Activated naive CD4-positive, alpha-beta T cell treated with anti-CD3 and anti-CD28 coated beads, Interleukin-2, amount 50 U/mL, for 24 hours (primary cell): ENCODE results near the gene PNCK.
A peak's percentile ranks its signal among the peaks of the same experiment; 100 is the strongest.

ENCODE experiments used
- H3K27ac Mint-ChIP-seq: one replicate; pipeline ENCODE4 v1.8.0; 2021; ENCODE audit warnings: mild to moderate bottlenecking, mixed read lengths
- H3K27me3 Mint-ChIP-seq: one replicate; pipeline ENCODE4 v1.8.0; 2021; ENCODE audit warnings: mixed read lengths
- H3K36me3 Mint-ChIP-seq: one replicate; pipeline ENCODE4 v1.8.0; 2021; ENCODE audit warnings: mixed read lengths
- H3K4me1 Mint-ChIP-seq: one replicate; pipeline ENCODE4 v1.8.0; 2021; ENCODE audit warnings: mixed read lengths
- H3K4me3 Mint-ChIP-seq: one replicate; pipeline ENCODE4 v1.8.0; 2021; ENCODE audit warnings: mild to moderate bottlenecking, mixed read lengths
- H3K9me3 Mint-ChIP-seq: one replicate; pipeline ENCODE4 v1.8.0; 2021; ENCODE audit warnings: mixed read lengths

The PNCK gene

GRCh38 chrX:153674219-153674851 is 722 bp upstream of the PNCK start:
- Mint-ChIP-seq H3K4me1 (peaks cover 4% of the 10 kb centered on the region), H3K36me3 (no peaks in the 10 kb centered on the region)

GRCh38 chrX:153672531-153673427 is 834 bp downstream of the PNCK start:
- H3K4me1 Mint-ChIP-seq, result peaks cover 8% of the 10 kb centered on the region
- peak overlapping the region; percentile 57 for H3K4me3 Mint-ChIP-seq
- H3K27ac Mint-ChIP-seq, result peak overlapping the region; percentile 41
- H3K27me3 Mint-ChIP-seq, result peaks cover 10% of the 10 kb centered on the region
- no peaks in the 10 kb centered on the region for H3K36me3 Mint-ChIP-seq
- no peaks in the 10 kb centered on the region for H3K9me3 Mint-ChIP-seq

More at GRCh38 chrX:153674219-153674851, 722 bp upstream of the PNCK start:
- peaks cover 10% of the 10 kb centered on the region for H3K27me3 Mint-ChIP-seq
- peak overlapping the region; percentile 79 for H3K27ac Mint-ChIP-seq
- no peaks in the 10 kb centered on the region for H3K9me3 Mint-ChIP-seq
- H3K4me3 Mint-ChIP-seq, result peak overlapping the region; percentile 51

GRCh38 chrX:153671589-153672530 is 1.8 kb downstream of the PNCK start:
- Mint-ChIP-seq H3K9me3 (no peaks in the 10 kb centered on the region), H3K27ac (no peak overlapping the region), H3K4me1 (peaks cover 10% of the 10 kb centered on the region), H3K27me3 (peaks cover 12% of the 10 kb centered on the region), H3K4me3 (no peak overlapping the region), H3K36me3 (no peaks in the 10 kb centered on the region)

GRCh38 chrX:153670748-153671588 is 2.6 kb downstream of the PNCK start:
- Mint-ChIP-seq H3K36me3 (no peaks in the 10 kb centered on the region), H3K9me3 (no peaks in the 10 kb centered on the region), H3K4me1 (peaks cover 10% of the 10 kb centered on the region), H3K4me3 (no peak overlapping the region), H3K27ac (no peak overlapping the region), H3K27me3 (peaks cover 12% of the 10 kb centered on the region)

- Mint-ChIP-seq H3K4me1 (peaks cover 10% of the 10 kb centered on the region), H3K9me3 (no peaks in the 10 kb centered on the region), H3K4me3 (no peak overlapping the region), H3K27ac (no peak overlapping the region), H3K36me3 (no peaks in the 10 kb centered on the region), H3K27me3 (peaks cover 11% of the 10 kb centered on the region)
Measured at GRCh38 chrX:153669901-153670731, 3.5 kb downstream of the PNCK start.

GRCh38 chrX:153669174-153669890 is 4.3 kb downstream of the PNCK start:
- H3K4me1 Mint-ChIP-seq, result peaks cover 10% of the 10 kb centered on the region
- H3K27me3 Mint-ChIP-seq, result peaks cover 8% of the 10 kb centered on the region
- no peak overlapping the region for H3K4me3 Mint-ChIP-seq
- H3K36me3 Mint-ChIP-seq, result no peaks in the 10 kb centered on the region
- no peak overlapping the region for H3K27ac Mint-ChIP-seq
- H3K9me3 Mint-ChIP-seq, result no peaks in the 10 kb centered on the region

GRCh38 chrX:153668423-153669173 is 5.0 kb downstream of the PNCK start:
- Mint-ChIP-seq H3K27ac (no peak overlapping the region), H3K4me3 (no peak overlapping the region), H3K9me3 (no peaks in the 10 kb centered on the region), H3K36me3 (no peaks in the 10 kb centered on the region), H3K4me1 (peaks cover 10% of the 10 kb centered on the region), H3K27me3 (peaks cover 5% of the 10 kb centered on the region)

GRCh38 chrX:153667956-153668396 is 5.6 kb downstream of the PNCK start:
- no peaks in the 10 kb centered on the region for H3K9me3 Mint-ChIP-seq
- peaks cover 10% of the 10 kb centered on the region for H3K4me1 Mint-ChIP-seq
- peak overlapping the region; percentile 5 for H3K27ac Mint-ChIP-seq
- no peaks in the 10 kb centered on the region for H3K36me3 Mint-ChIP-seq
- peaks cover 5% of the 10 kb centered on the region for H3K27me3 Mint-ChIP-seq
- H3K4me3 Mint-ChIP-seq, result peak overlapping the region; percentile 80

GRCh38 chrX:153667281-153667955 is 6.2 kb downstream of the PNCK start:
- peak overlapping the region; percentile 5 for H3K27ac Mint-ChIP-seq
- no peaks in the 10 kb centered on the region for H3K9me3 Mint-ChIP-seq
- H3K4me1 Mint-ChIP-seq, result peaks cover 6% of the 10 kb centered on the region
- peaks cover 5% of the 10 kb centered on the region for H3K27me3 Mint-ChIP-seq
- no peaks in the 10 kb centered on the region for H3K36me3 Mint-ChIP-seq
- peak overlapping the region; percentile 80 for H3K4me3 Mint-ChIP-seq

- H3K4me3 Mint-ChIP-seq, result no peak overlapping the region
- H3K36me3 Mint-ChIP-seq, result no peaks in the 10 kb centered on the region
- H3K9me3 Mint-ChIP-seq, result no peaks in the 10 kb centered on the region
- H3K27me3 Mint-ChIP-seq, result peaks cover 3% of the 10 kb centered on the region
- H3K4me1 Mint-ChIP-seq, result peaks cover 10% of the 10 kb centered on the region
- no peak overlapping the region for H3K27ac Mint-ChIP-seq
Measured at GRCh38 chrX:153665726-153666306, 7.8 kb downstream of the PNCK start.

- Mint-ChIP-seq H3K36me3 (no peaks in the 10 kb centered on the region), H3K27ac (no peak overlapping the region), H3K4me1 (peaks cover 4% of the 10 kb centered on the region), H3K27me3 (peaks cover 3% of the 10 kb centered on the region), H3K9me3 (no peaks in the 10 kb centered on the region), H3K4me3 (peak overlapping the region; percentile 62)
Measured at GRCh38 chrX:153662266-153662665, 11.3 kb downstream of the PNCK start.

- Mint-ChIP-seq H3K27me3 (peaks cover 1% of the 10 kb centered on the region), H3K9me3 (no peaks in the 10 kb centered on the region), H3K4me1 (peaks cover 4% of the 10 kb centered on the region), H3K36me3 (no peaks in the 10 kb centered on the region), H3K4me3 (no peak overlapping the region), H3K27ac (no peak overlapping the region)
Measured at GRCh38 chrX:153659268-153659667, 14.3 kb downstream of the PNCK start.
